Measurements from ENCODE around the gene ZNF805.

ZNF805 gene

DNA sequence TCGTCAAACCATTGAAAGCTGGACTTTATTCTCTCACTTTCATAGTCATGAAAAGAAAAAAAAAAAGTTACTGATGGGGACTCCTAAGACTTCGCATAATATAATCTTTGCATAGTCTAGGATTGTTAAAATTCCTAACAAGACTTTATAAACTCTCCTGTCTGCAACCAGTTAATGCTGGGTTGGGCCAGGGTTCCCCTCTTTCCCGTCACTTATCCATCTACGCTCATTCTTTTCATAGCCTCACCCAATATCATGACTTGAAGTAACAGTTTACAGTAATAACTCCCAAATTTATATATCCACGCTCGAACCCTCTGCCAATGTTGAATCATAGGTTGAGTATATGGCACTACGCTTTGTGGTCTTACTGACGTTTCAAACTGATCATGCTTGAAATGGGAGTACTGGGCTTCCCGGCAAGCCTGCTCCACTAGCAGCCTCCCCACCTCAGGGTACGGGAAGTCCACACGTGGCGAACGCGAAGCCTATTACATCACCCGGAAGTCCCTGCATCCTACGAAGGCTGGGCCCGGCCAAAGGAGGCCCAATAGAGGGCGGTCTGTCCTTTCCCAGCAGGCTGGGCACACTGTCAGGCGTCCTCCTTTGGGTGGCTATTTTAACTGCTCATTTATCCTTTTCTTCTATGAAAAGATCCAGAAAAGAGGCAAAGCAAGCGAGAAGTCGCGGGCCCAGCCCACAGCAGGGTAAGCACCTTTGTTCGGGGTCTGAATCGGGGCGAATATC is 39.2 kb downstream of the ZNF805 start:
- H3K4me3 ChIP-seq (replicated peaks; ENCODE audit: low read depth, low read length) = peak overlapping the region; percentile 89
- TF ChIP-seq, protein P1, sequence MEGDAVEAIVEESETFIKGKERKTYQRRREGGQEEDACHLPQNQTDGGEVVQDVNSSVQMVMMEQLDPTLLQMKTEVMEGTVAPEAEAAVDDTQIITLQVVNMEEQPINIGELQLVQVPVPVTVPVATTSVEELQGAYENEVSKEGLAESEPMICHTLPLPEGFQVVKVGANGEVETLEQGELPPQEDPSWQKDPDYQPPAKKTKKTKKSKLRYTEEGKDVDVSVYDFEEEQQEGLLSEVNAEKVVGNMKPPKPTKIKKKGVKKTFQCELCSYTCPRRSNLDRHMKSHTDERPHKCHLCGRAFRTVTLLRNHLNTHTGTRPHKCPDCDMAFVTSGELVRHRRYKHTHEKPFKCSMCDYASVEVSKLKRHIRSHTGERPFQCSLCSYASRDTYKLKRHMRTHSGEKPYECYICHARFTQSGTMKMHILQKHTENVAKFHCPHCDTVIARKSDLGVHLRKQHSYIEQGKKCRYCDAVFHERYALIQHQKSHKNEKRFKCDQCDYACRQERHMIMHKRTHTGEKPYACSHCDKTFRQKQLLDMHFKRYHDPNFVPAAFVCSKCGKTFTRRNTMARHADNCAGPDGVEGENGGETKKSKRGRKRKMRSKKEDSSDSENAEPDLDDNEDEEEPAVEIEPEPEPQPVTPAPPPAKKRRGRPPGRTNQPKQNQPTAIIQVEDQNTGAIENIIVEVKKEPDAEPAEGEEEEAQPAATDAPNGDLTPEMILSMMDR (IDR thresholded peaks at IDR 0.05; ENCODE audit: low read depth, low read length, missing control alignments) = peak; percentile 38
- DNase-seq (ENCODE audit: extremely low read depth, low read depth) = peak; percentile 87

DNA sequence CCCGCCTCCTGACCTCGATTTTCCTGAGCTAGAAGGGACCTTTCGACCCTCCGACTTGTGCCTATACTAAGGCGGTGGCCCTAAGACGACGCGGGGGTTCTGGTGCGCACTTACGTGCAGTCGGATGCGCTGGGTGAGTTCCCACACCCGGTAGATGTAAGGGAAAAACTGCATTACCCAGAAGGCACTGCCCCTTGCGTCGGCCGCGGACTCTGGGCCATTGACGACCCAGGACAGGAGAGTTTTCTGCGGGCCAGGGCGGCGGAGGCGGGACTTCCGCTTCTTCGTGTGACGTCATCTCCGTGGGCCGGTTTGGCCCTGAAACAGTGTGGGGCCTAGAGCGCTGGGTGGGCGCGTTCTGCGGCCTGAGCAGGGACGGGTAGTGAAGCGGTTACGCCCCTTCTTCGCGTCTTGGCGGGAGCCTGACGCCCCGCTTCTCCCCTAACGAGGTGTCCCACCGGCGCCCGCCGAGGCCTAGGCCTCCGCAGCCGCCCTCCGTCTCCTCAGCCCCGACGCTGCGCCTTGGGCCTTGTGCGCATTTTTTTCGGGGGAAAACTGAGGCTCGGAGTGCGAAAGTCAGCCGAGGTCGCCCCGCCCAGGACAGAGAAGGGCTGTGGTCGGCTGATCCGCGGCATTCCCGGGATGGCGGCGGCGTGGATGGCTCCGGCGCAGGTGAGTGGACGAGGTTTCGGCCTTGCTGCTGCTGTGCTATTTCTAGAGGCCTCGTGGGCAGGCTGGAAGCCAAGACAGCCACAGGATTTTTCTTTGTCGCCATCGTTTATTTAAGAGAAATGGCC is 39.9 kb downstream of the ZNF805 start, which contains the start of gene ZNF460:
TSS of gene ZNF460 (plus strand) at position 321 of the 797 bp plus-strand sequence. CDS start at position 643, 322 bp downstream.
- peak; percentile 90 for DNase-seq (ENCODE audit: extremely low read depth, low read depth)
- H3K4me3 ChIP-seq (replicated peaks; ENCODE audit: low read depth, low read length) = peak within 1 kb of the TSS; percentile 89
- TF ChIP-seq, protein P1 (IDR thresholded peaks at IDR 0.05; ENCODE audit: low read depth, low read length, missing control alignments) = no peak

DNA sequence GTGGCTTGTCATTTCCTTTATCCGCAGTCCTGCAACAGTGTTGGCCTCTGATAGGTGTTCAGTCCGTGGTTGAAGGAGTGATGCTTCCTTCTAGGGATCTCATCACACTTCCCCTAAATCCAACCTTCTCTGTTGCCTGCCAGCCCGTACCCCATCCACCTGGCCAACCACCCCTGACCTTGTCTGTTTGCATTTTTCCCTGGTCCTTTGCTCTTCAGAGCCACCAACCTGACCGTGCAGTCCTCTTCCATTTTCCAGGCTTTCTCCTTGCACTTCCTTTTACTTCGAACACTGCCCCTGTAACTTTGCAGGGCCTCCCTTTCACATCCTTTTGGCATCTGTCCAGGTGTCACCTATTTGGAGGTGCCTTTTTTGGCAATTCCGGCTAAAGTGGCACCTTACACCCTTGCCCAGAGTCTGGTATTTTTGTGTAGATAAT is 40.5 kb downstream of the ZNF805 start:
- no peak for DNase-seq (ENCODE audit: extremely low read depth, low read depth)
- TF ChIP-seq, protein P1 (IDR thresholded peaks at IDR 0.05; ENCODE audit: low read depth, low read length, missing control alignments) = no peak
- peak overlapping the region; percentile 89 for H3K4me3 ChIP-seq (replicated peaks; ENCODE audit: low read depth, low read length)

DNA sequence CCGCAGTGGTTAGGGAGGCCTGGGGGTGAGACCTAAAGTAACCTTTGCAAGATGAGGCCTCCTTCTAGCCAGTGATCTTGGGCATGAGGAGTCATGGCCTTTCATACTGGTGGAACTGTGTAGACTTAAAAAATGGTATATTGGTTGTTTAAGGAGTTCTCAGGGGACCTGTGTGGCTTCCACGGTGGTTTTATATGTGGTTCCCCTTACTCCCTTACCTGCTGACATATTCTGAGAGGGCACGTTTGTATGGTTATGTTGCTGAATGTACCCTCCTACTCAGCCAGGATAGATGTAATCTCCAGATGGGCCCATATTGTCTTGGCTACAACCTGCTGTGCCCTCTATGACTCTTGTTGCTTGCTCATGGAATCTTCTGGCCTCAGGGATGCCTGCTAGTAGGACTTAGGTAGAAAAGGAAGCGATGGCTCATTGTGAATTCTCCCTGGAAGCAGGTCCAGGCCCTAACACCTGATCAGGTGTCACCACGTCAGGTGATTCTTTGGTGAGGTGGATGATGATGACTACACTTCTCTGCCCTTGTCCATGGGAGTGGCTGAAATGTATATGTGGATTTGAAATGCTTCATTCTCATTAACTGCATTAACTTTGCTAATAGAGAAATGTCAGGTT is 41.7 kb downstream of the ZNF805 start:
- peak overlapping the region; percentile 89 for H3K4me3 ChIP-seq (replicated peaks; ENCODE audit: low read depth, low read length)
- no peak for DNase-seq (ENCODE audit: extremely low read depth, low read depth)
- TF ChIP-seq, protein P1 (IDR thresholded peaks at IDR 0.05; ENCODE audit: low read depth, low read length, missing control alignments) = no peak

DNA sequence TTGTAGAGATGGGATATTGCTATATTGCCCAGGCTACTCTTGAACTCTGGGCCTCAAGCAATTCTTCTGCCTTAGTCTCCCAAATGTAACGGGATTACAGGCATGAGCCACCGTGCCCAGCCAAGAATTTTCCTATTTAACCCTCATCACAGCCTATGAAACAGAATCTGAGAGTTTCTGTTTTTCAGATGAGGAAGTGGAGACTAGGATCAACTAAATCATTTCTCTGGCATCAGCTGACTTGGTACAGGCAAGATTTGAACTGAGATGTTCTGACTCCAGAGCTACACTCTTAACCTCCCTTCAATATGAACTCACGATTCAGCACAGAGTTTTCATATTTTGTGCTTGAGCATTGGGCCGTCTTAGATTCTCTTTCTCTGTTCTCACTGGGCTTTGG is 47.9 kb downstream of the ZNF805 start:
- TF ChIP-seq, protein P1 (IDR thresholded peaks at IDR 0.05; ENCODE audit: low read depth, low read length, missing control alignments) = no peak
- no peak overlapping the region for H3K4me3 ChIP-seq (replicated peaks; ENCODE audit: low read depth, low read length)
- DNase-seq (ENCODE audit: extremely low read depth, low read depth) = no peak

DNA sequence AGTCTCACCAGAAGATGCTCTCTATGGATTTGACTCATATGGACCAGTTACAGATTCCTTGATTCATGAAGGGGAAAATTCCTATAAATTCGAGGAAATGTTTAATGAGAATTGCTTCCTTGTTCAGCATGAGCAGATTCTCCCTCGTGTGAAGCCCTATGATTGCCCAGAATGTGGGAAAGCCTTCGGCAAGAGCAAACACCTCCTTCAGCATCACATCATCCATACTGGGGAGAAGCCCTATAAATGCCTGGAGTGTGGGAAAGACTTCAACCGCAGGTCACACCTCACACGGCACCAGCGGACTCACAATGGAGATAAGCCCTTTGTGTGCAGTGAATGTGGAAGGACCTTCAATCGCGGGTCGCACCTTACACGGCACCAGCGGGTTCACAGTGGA is 50.5 kb downstream of the ZNF805 start:
- no peak overlapping the region for H3K4me3 ChIP-seq (replicated peaks; ENCODE audit: low read depth, low read length)
- no peak for DNase-seq (ENCODE audit: extremely low read depth, low read depth)
- TF ChIP-seq, protein P1 (IDR thresholded peaks at IDR 0.05; ENCODE audit: low read depth, low read length, missing control alignments) = no peak
